T-cell (primary cell): Measurements from ENCODE around the gene RBFOX1. TPM values are rescaled to one million over a fixed set of nuclear protein-coding genes. Genes with fewer than 3 reads are reported as not detected.

Experiments used
- ATAC-seq, 4 experiments: fragments of 200-7000 bp in 3 of 4; fragments of 150-1000 bp in 1 of 4; cut with Tn5 transposase; replicated peaks in 1 of 4; 1 replicate in 3 of 4; 2 replicates in 1 of 4; pipeline ENCODE4 v1.10.0; 2021; ENCODE audit warnings: moderate library complexity in 3 of 4, mild to moderate bottlenecking in 2 of 4, moderate number of reproducible peaks in 1 of 4
- CTCF ChIA-PET, 2 donors: fragments of 300-600 bp; sonication (Branson Sonifier 250); formaldehyde crosslinking; loops; one replicate each; lab custom pipeline; 2022; ENCODE audit warnings: antibody characterized with exemption in 2 of 2; lab: Charles Lee
- POLR2A ChIA-PET, 2 donors: fragments of 300-600 bp; sonication (Branson Sonifier 250); formaldehyde crosslinking; loops; one replicate each; lab custom pipeline; 2022; ENCODE audit warnings: antibody characterized with exemption in 2 of 2; lab: Charles Lee
- DNase-seq, 35 experiments: peaks; one replicate each; pipeline versions ENCODE4 v3.0.0 to v3.0.0-alpha.2; 2013 to 2023
- H3K27ac ChIP-seq: one replicate; pipeline ENCODE4 v1.5.1; 2013; ENCODE audit warnings: low read length
- H3K27me3 ChIP-seq, 2 experiments: replicated peaks in 1 of 2; 1 replicate in 1 of 2; 2 replicates in 1 of 2; pipeline versions ENCODE4 v1.6.1 to v1.7.0; 2013; ENCODE audit warnings: low read length in 1 of 2, mixed read lengths in 1 of 2; ENCODE audit not compliant: control insufficient read depth in 2 of 2, insufficient read depth in 2 of 2; ENCODE audit errors: extremely low read depth in 1 of 2
- H3K36me3 ChIP-seq, 2 donors: 1 replicate in 1 of 2; 2 replicates in 1 of 2; pipeline versions ENCODE4 v1.6.1 to v1.7.0; 2013; ENCODE audit warnings: low read length in 1 of 2; ENCODE audit not compliant: control insufficient read depth in 2 of 2, insufficient read depth in 1 of 2; ENCODE audit errors: extremely low read depth in 1 of 2
- H3K4me1 ChIP-seq, 2 experiments: 1 replicate in 1 of 2; 2 replicates in 1 of 2; pipeline versions ENCODE4 v1.6.1 to v1.7.0; 2013; ENCODE audit warnings: low read length in 2 of 2, mixed read lengths in 1 of 2; ENCODE audit not compliant: insufficient read depth in 2 of 2, control insufficient read depth in 1 of 2; ENCODE audit errors: extremely low read depth in 1 of 2
- H3K4me3 ChIP-seq, 2 donors: 1 replicate in 1 of 2; 2 replicates in 1 of 2; pipeline versions ENCODE4 v1.5.1 to v1.7.0; 2013; ENCODE audit warnings: mild to moderate bottlenecking in 2 of 2, low read length in 1 of 2, moderate library complexity in 1 of 2; ENCODE audit not compliant: control insufficient read depth in 1 of 2; ENCODE audit errors: extremely low read depth in 1 of 2
- H3K9me3 ChIP-seq: 2 replicates; pipeline ENCODE4 v1.7.0; 2013
- H3K27ac Mint-ChIP-seq, 2 donors: one replicate each; pipeline ENCODE4 v1.8.0; 2020 to 2021; ENCODE audit warnings: mild to moderate bottlenecking in 2 of 2, mixed read lengths in 2 of 2
- H3K27me3 Mint-ChIP-seq, 2 donors: one replicate each; pipeline ENCODE4 v1.8.0; 2021 to 2022; ENCODE audit warnings: mixed read lengths in 2 of 2
- H3K36me3 Mint-ChIP-seq: one replicate; pipeline ENCODE4 v1.8.0; 2021; ENCODE audit warnings: mixed read lengths
- H3K4me1 Mint-ChIP-seq, 3 donors: one replicate each; pipeline ENCODE4 v1.8.0; 2020 to 2022; ENCODE audit warnings: mixed read lengths in 3 of 3, mild to moderate bottlenecking in 1 of 3
- H3K4me3 Mint-ChIP-seq, 3 donors: one replicate each; pipeline ENCODE4 v1.8.0; 2020 to 2022; ENCODE audit warnings: mild to moderate bottlenecking in 3 of 3, mixed read lengths in 3 of 3, moderate library complexity in 3 of 3
- H3K9me3 Mint-ChIP-seq, 3 donors: one replicate each; pipeline ENCODE4 v1.8.0; 2020 to 2022; ENCODE audit warnings: mixed read lengths in 3 of 3
- WGBS: methylation state at CpG from one replicate; pipeline ENCODE4 v1.1.5; 2013; ENCODE audit warnings: missing lambda C conversion rate; ENCODE audit not compliant: insufficient coverage; 5-methylcytosine and 5-hydroxymethylcytosine counted together
- total RNA-seq, 35 experiments: library from RNA in 6 of 35; stranded (reverse) in 6 of 35; fragments of 120-200 nt in 1 of 35; gene quantifications; one replicate each; pipeline versions ENCODE4 v1.2.1 to v1.2.4 and lab custom pipeline; 2013 to 2026

Gene RBFOX1
- total RNA-seq, 5 donors from 2014 or later (not counting 1 experiment from before 2014, with no cell fraction given) = not detected

- H3K36me3 Mint-ChIP-seq = no peaks in the 10 kb centered on the region
- H3K9me3 Mint-ChIP-seq = peaks cover 8 to 29% (median 14%) of the 10 kb centered on the region in 3 donors
- 100% methylated on average over 1 of the region's 3 CpGs for WGBS
- no peak overlapping the region for H3K4me3 Mint-ChIP-seq
- DNase-seq (no peak), ATAC-seq (no peak)
- H3K27ac Mint-ChIP-seq = no peak overlapping the region
- no peak overlapping the region for H3K27ac ChIP-seq
- H3K36me3 ChIP-seq = no peaks in the 10 kb centered on the region
- H3K4me3 ChIP-seq = no peak overlapping the region
- POLR2A ChIA-PET = no interaction called here
- H3K4me1 ChIP-seq = no peaks in the 10 kb centered on the region
- H3K9me3 ChIP-seq = no peaks in the 10 kb centered on the region
- H3K4me1 Mint-ChIP-seq = no peaks in the 10 kb centered on the region
- H3K27me3 Mint-ChIP-seq = no peaks in the 10 kb centered on the region
- CTCF ChIA-PET = no interaction called here
- no peaks in the 10 kb centered on the region for H3K27me3 ChIP-seq
Observed at GRCh38 chr16:7703672-7704071, 371.0 kb downstream of the RBFOX1 start.

- Mint-ChIP-seq H3K4me3 (no peak overlapping the region), H3K36me3 (no peaks in the 10 kb centered on the region), H3K27ac (no peak overlapping the region), H3K9me3 (peaks cover 13 to 38% (median 21%) of the 10 kb centered on the region in 3 donors), H3K4me1 (no peaks in the 10 kb centered on the region), H3K27me3 (no peaks in the 10 kb centered on the region)
- Histone ChIP-seq H3K27me3 (no peaks in the 10 kb centered on the region), H3K27ac (no peak overlapping the region), H3K36me3 (no peaks in the 10 kb centered on the region), H3K9me3 (no peaks in the 10 kb centered on the region), H3K4me1 (no peaks in the 10 kb centered on the region), H3K4me3 (no peak overlapping the region)
- POLR2A ChIA-PET = no interaction called here
- CTCF ChIA-PET = no interaction called here
- DNase-seq (no peak), ATAC-seq (no peak)
- WGBS = 71% methylated on average over 5 of the region's 7 CpGs
Observed at GRCh38 chr16:7705885-7706284, 373.2 kb downstream of the RBFOX1 start.

DNA sequence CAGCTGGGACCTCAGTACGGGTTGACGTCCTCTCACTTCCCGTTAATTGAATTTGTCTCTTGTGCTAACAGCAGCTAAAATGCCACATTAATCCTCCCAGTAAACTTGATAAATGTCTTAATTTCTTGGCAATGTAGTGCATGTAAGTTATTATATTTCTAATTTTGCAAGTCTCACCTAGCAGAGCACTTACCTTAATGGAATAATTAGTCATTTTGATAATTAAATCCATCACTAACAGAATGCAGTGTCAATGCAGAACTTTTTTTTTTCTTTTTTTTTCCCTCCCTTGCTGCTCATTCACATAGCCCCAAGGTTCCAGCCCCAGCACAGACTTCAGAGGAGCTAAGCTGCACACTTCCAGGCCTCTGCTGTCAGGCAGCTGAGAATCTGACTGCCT, 376.5 kb downstream of the RBFOX1 start:
- no CpG with 5 or more reads among the region's 3 CpGs for WGBS
- DNase-seq = no peak
- no peak overlapping the region for H3K27ac Mint-ChIP-seq
- H3K27ac ChIP-seq = no peak overlapping the region
- ATAC-seq = no peak
- ChIA-PET POLR2A (no interaction called here), CTCF (no interaction called here)
- H3K4me3 Mint-ChIP-seq = no peak overlapping the region
- H3K4me1 ChIP-seq = no peaks in the 10 kb centered on the region
- no peaks in the 10 kb centered on the region for H3K36me3 Mint-ChIP-seq
- no peaks in the 10 kb centered on the region for H3K36me3 ChIP-seq
- H3K9me3 Mint-ChIP-seq = peaks cover 16 to 30% (median 18%) of the 10 kb centered on the region in 3 donors
- no peaks in the 10 kb centered on the region for H3K27me3 Mint-ChIP-seq
- H3K9me3 ChIP-seq = no peaks in the 10 kb centered on the region
- H3K27me3 ChIP-seq = no peaks in the 10 kb centered on the region
- H3K4me3 ChIP-seq = no peak overlapping the region
- H3K4me1 Mint-ChIP-seq = no peaks in the 10 kb centered on the region

DNA sequence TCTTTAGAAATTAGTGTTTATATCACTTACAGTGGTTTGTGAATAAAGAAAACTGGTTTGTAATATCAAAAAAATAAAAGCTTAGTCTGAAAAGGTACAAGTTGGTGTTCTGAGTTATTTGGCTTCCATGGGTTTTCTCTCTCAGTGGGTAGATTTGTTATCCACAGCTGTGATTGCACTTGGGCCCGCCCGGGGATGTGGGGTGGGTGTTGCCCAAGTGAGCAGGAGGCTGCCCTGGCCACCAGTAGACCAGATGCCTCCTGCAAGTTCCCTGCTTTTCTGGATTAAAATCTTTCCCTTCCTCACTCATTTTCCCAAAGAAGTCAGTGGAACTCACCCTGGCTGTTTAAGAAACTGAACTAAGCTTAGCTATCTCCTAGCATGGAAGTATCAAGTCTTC, 380.6 kb downstream of the RBFOX1 start:
- Mint-ChIP-seq H3K36me3 (no peaks in the 10 kb centered on the region), H3K27me3 (no peaks in the 10 kb centered on the region), H3K9me3 (peaks cover 13 to 23% (median 23%) of the 10 kb centered on the region in 3 donors), H3K4me1 (no peaks in the 10 kb centered on the region), H3K27ac (no peak overlapping the region), H3K4me3 (no peak overlapping the region)
- no CpG with 5 or more reads among the region's 2 CpGs for WGBS
- Histone ChIP-seq H3K9me3 (no peaks in the 10 kb centered on the region), H3K27me3 (no peaks in the 10 kb centered on the region), H3K36me3 (no peaks in the 10 kb centered on the region), H3K4me3 (no peak overlapping the region), H3K4me1 (no peaks in the 10 kb centered on the region), H3K27ac (no peak overlapping the region)
- ATAC-seq = no peak
- CTCF ChIA-PET = no interaction called here
- POLR2A ChIA-PET = no interaction called here
- no peak for DNase-seq

DNA sequence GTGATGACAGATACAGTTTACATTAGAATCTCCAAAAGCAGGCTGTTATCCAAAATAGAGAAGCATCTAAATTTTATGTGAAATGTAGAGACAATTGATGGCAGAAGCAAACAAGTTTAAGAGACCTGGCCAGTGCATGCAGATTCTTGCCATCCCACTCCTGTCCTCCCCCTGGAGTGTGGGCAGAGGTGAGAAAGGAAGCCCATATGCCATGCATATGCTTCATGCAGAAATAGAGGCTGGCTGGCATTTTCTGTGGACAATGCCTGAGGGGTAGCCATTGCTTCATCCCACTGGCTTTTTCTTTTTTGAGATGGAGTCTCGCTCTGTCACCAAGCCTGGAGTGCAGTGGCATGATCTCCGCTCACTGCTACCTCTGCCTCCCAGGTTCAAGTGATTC, 382.1 kb downstream of the RBFOX1 start:
- CTCF ChIA-PET = no interaction called here
- Histone ChIP-seq H3K9me3 (no peaks in the 10 kb centered on the region), H3K4me3 (no peak overlapping the region), H3K36me3 (no peaks in the 10 kb centered on the region), H3K4me1 (no peaks in the 10 kb centered on the region), H3K27me3 (no peaks in the 10 kb centered on the region), H3K27ac (no peak overlapping the region)
- POLR2A ChIA-PET = no interaction called here
- Mint-ChIP-seq H3K27me3 (no peaks in the 10 kb centered on the region), H3K4me3 (no peak overlapping the region), H3K36me3 (no peaks in the 10 kb centered on the region), H3K4me1 (no peaks in the 10 kb centered on the region), H3K9me3 (peaks cover 4 to 18% (median 7%) of the 10 kb centered on the region in 3 donors), H3K27ac (no peak overlapping the region)
- ATAC-seq (no peak), DNase-seq (no peak)
- WGBS = no CpG with 5 or more reads among the region's 2 CpGs

- ATAC-seq (no peak), DNase-seq (no peak)
- H3K4me1 ChIP-seq = no peaks in the 10 kb centered on the region
- H3K9me3 ChIP-seq = no peaks in the 10 kb centered on the region
- no peaks in the 10 kb centered on the region for H3K27me3 ChIP-seq
- no peaks in the 10 kb centered on the region for H3K27me3 Mint-ChIP-seq
- ChIA-PET POLR2A (no interaction called here), CTCF (no interaction called here)
- no peak overlapping the region for H3K4me3 ChIP-seq
- no peak overlapping the region for H3K4me3 Mint-ChIP-seq
- no peaks in the 10 kb centered on the region for H3K36me3 Mint-ChIP-seq
- no peak overlapping the region for H3K27ac Mint-ChIP-seq
- no peaks in the 10 kb centered on the region for H3K4me1 Mint-ChIP-seq
- no peaks in the 10 kb centered on the region for H3K36me3 ChIP-seq
- H3K27ac ChIP-seq = no peak overlapping the region
- 61% methylated on average over 10 of the region's 18 CpGs for WGBS
- H3K9me3 Mint-ChIP-seq = peaks cover 4 to 13% (median 4%) of the 10 kb centered on the region in 3 donors
Observed at GRCh38 chr16:7716660-7717550, 384.3 kb downstream of the RBFOX1 start.
